CD4-positive, CD25-positive, alpha-beta regulatory T cell (primary cell): ENCODE data around the gene ENG. TPM values are rescaled to one million over a fixed set of nuclear protein-coding genes. Genes with fewer than 3 reads are reported as not detected.

Source experiments
- ATAC-seq, 2 donors: fragments of 150-1000 bp; cut with Tn5 transposase; one replicate each; pipeline ENCODE4 v1.10.0; 2021; ENCODE audit warnings: low read depth in 2 of 2, moderate number of reproducible peaks in 2 of 2, moderate library complexity in 1 of 2
- DNase-seq, 3 donors: peaks; one replicate each; pipeline versions ENCODE4 v3.0.0 to v3.0.0-alpha.2; 2012 to 2022; ENCODE audit warnings: mixed read lengths in 1 of 3
- H3K27ac ChIP-seq: one replicate; pipeline ENCODE4 v1.7.0; 2013; ENCODE audit warnings: mild to moderate bottlenecking, low read length; ENCODE audit not compliant: insufficient read depth, poor library complexity, severe bottlenecking
- H3K27me3 ChIP-seq: one replicate; pipeline ENCODE4 v1.7.0; 2013; ENCODE audit warnings: low read length; ENCODE audit not compliant: control insufficient read depth, insufficient read depth
- H3K36me3 ChIP-seq: one replicate; pipeline ENCODE4 v1.7.0; 2013; ENCODE audit warnings: mild to moderate bottlenecking, low read length, moderate library complexity; ENCODE audit not compliant: control insufficient read depth, insufficient read depth
- H3K4me1 ChIP-seq: 2 replicates; pipeline ENCODE4 v1.7.0; 2013; ENCODE audit warnings: mild to moderate bottlenecking, low read length; ENCODE audit not compliant: insufficient read depth, control insufficient read depth, poor library complexity, severe bottlenecking
- H3K4me3 ChIP-seq: one replicate; pipeline ENCODE4 v1.7.0; 2013; ENCODE audit warnings: low read depth, mild to moderate bottlenecking, low read length, moderate library complexity
- H3K9me3 ChIP-seq, 2 experiments: 1 replicate in 1 of 2; 2 replicates in 1 of 2; pipeline ENCODE4 v1.7.0; 2013; ENCODE audit warnings: low read length in 2 of 2, mild to moderate bottlenecking in 1 of 2, moderate library complexity in 1 of 2; ENCODE audit not compliant: control insufficient read depth in 2 of 2
- H3K27ac Mint-ChIP-seq, 3 donors: one replicate each; pipeline ENCODE4 v1.8.0; 2020 to 2022; ENCODE audit warnings: mild to moderate bottlenecking in 3 of 3, mixed read lengths in 3 of 3, moderate library complexity in 2 of 3
- H3K27me3 Mint-ChIP-seq: one replicate; pipeline ENCODE4 v1.8.0; 2022; ENCODE audit warnings: mild to moderate bottlenecking, mixed read lengths
- H3K36me3 Mint-ChIP-seq: one replicate; pipeline ENCODE4 v1.8.0; 2020; ENCODE audit warnings: mixed read lengths
- H3K4me1 Mint-ChIP-seq, 4 donors: one replicate each; pipeline ENCODE4 v1.8.0; 2020 to 2022; ENCODE audit warnings: mixed read lengths in 4 of 4, mild to moderate bottlenecking in 1 of 4
- H3K4me3 Mint-ChIP-seq, 4 donors: one replicate each; pipeline ENCODE4 v1.8.0; 2020 to 2022; ENCODE audit warnings: mild to moderate bottlenecking in 4 of 4, mixed read lengths in 4 of 4, moderate library complexity in 3 of 4
- H3K9me3 Mint-ChIP-seq, 7 donors: one replicate each; pipeline ENCODE4 v1.8.0; 2020 to 2022; ENCODE audit warnings: mixed read lengths in 7 of 7, mild to moderate bottlenecking in 3 of 7, moderate library complexity in 2 of 7
- polyA plus RNA-seq, 4 donors: library from polyadenylated mRNA; unstranded; fragments of 300-500 nt; fragmentation: Illumina TruSeq; gene quantifications; one replicate each; pipeline ENCODE4 v1.2.3, GENCODE V29; 2021
- total RNA-seq: library from RNA; stranded (reverse); gene quantifications from one replicate; pipeline ENCODE4 v1.2.3, GENCODE V29; 2022

Gene ENG
- total and polyA plus RNA-seq, 5 donors from 2014 or later = 0.71 to 3.6 (median 1.9) TPM

- DNase-seq (no peak), ATAC-seq (no peak)
- no peak overlapping the region for H3K4me3 ChIP-seq
- Mint-ChIP-seq H3K27me3 (peaks cover 5% of the 10 kb centered on the region), H3K4me1 (peaks cover 0 to 7% (median 3%) of the 10 kb centered on the region in 4 donors), H3K36me3 (no peaks in the 10 kb centered on the region), H3K9me3 (no peaks in the 10 kb centered on the region), H3K27ac (no peak overlapping the region), H3K4me3 (peak overlapping the region in 1 of 4 donors; percentile 73)
- H3K4me1 ChIP-seq = no peaks in the 10 kb centered on the region
- H3K36me3 ChIP-seq = no peaks in the 10 kb centered on the region
- H3K27ac ChIP-seq = no peak overlapping the region
- H3K27me3 ChIP-seq = no peaks in the 10 kb centered on the region
- no peaks in the 10 kb centered on the region for H3K9me3 ChIP-seq
These were observed 25.1 kb downstream of the ENG start for GRCh38 chr9:127829205-127829906.

GRCh38 chr9:127828262-127829031 is 26.0 kb downstream of the ENG start:
- H3K4me3 ChIP-seq = no peak overlapping the region
- ATAC-seq (no peak), DNase-seq (no peak)
- H3K36me3 Mint-ChIP-seq = no peaks in the 10 kb centered on the region
- no peaks in the 10 kb centered on the region for H3K9me3 Mint-ChIP-seq
- H3K4me1 Mint-ChIP-seq = peaks cover 0 to 4% (median 3%) of the 10 kb centered on the region in 4 donors
- H3K4me1 ChIP-seq = no peaks in the 10 kb centered on the region
- no peaks in the 10 kb centered on the region for H3K9me3 ChIP-seq
- H3K27ac Mint-ChIP-seq = no peak overlapping the region
- H3K27me3 Mint-ChIP-seq = peaks cover 5% of the 10 kb centered on the region
- H3K36me3 ChIP-seq = no peaks in the 10 kb centered on the region
- H3K27ac ChIP-seq = no peak overlapping the region
- peak overlapping the region in 1 of 4 donors; percentile 73 for H3K4me3 Mint-ChIP-seq
- no peaks in the 10 kb centered on the region for H3K27me3 ChIP-seq

- DNase-seq (no peak), ATAC-seq (no peak)
- no peaks in the 10 kb centered on the region for H3K9me3 Mint-ChIP-seq
- peaks cover 5% of the 10 kb centered on the region for H3K27me3 Mint-ChIP-seq
- H3K4me1 ChIP-seq = no peaks in the 10 kb centered on the region
- no peaks in the 10 kb centered on the region for H3K36me3 Mint-ChIP-seq
- H3K9me3 ChIP-seq = no peaks in the 10 kb centered on the region
- H3K36me3 ChIP-seq = no peaks in the 10 kb centered on the region
- peaks cover 0 to 4% (median 0%) of the 10 kb centered on the region in 4 donors for H3K4me1 Mint-ChIP-seq
- no peak overlapping the region for H3K4me3 ChIP-seq
- H3K4me3 Mint-ChIP-seq = no peak overlapping the region
- no peak overlapping the region for H3K27ac ChIP-seq
- H3K27ac Mint-ChIP-seq = peak overlapping the region in 1 of 3 donors; percentile 51
- no peaks in the 10 kb centered on the region for H3K27me3 ChIP-seq
These were observed 28.1 kb downstream of the ENG start for GRCh38 chr9:127826253-127826913.

GRCh38 chr9:127825319-127826051 is 29.0 kb downstream of the ENG start:
- no peaks in the 10 kb centered on the region for H3K9me3 Mint-ChIP-seq
- peak overlapping the region in 1 of 3 donors; percentile 21 for H3K27ac Mint-ChIP-seq
- no peak overlapping the region for H3K4me3 ChIP-seq
- H3K36me3 ChIP-seq = no peaks in the 10 kb centered on the region
- H3K4me3 Mint-ChIP-seq = no peak overlapping the region
- H3K27ac ChIP-seq = no peak overlapping the region
- H3K9me3 ChIP-seq = no peaks in the 10 kb centered on the region
- H3K27me3 ChIP-seq = no peaks in the 10 kb centered on the region
- H3K36me3 Mint-ChIP-seq = no peaks in the 10 kb centered on the region
- no peaks in the 10 kb centered on the region for H3K4me1 ChIP-seq
- no peaks in the 10 kb centered on the region for H3K4me1 Mint-ChIP-seq
- no peak for ATAC-seq
- peaks cover 5% of the 10 kb centered on the region for H3K27me3 Mint-ChIP-seq
- DNase-seq = no peak

- H3K36me3 ChIP-seq = peaks cover 5% of the 10 kb centered on the region
- H3K27me3 Mint-ChIP-seq = no peaks in the 10 kb centered on the region
These were observed 32.4 kb downstream of the ENG start for GRCh38 chr9:127822108-127822507.

GRCh38 chr9:127818574-127818973 is 35.9 kb downstream of the ENG start:
- peak overlapping the region in 1 of 3 donors; percentile 74 for H3K27ac Mint-ChIP-seq
- peaks cover 10% of the 10 kb centered on the region for H3K36me3 Mint-ChIP-seq

More at GRCh38 chr9:127822108-127822507, 32.4 kb downstream of the ENG start:
- Histone ChIP-seq H3K9me3 (no peaks in the 10 kb centered on the region), H3K4me3 (no peak overlapping the region), H3K27ac (no peak overlapping the region), H3K27me3 (no peaks in the 10 kb centered on the region), H3K4me1 (no peaks in the 10 kb centered on the region)
- peaks cover 10% of the 10 kb centered on the region for H3K36me3 Mint-ChIP-seq
- peaks cover 0 to 4% (median 1%) of the 10 kb centered on the region in 4 donors for H3K4me1 Mint-ChIP-seq
- H3K9me3 Mint-ChIP-seq = no peaks in the 10 kb centered on the region
- H3K4me3 Mint-ChIP-seq = no peak overlapping the region
- DNase-seq = no peak
- H3K27ac Mint-ChIP-seq = no peak overlapping the region
- no peak for ATAC-seq

GRCh38 chr9:127817881-127818434 is 36.5 kb downstream of the ENG start:
- no peak for DNase-seq
- H3K4me3 Mint-ChIP-seq = peak overlapping the region in 1 of 4 donors; percentile 44
- peaks cover 10% of the 10 kb centered on the region for H3K36me3 Mint-ChIP-seq
- Histone ChIP-seq H3K4me1 (no peaks in the 10 kb centered on the region), H3K9me3 (no peaks in the 10 kb centered on the region), H3K27ac (no peak overlapping the region), H3K27me3 (no peaks in the 10 kb centered on the region), H3K4me3 (no peak overlapping the region), H3K36me3 (peaks cover 26% of the 10 kb centered on the region)
- ATAC-seq = no peak
- H3K27ac Mint-ChIP-seq = peak overlapping the region in 1 of 3 donors; percentile 36
- H3K27me3 Mint-ChIP-seq = no peaks in the 10 kb centered on the region
- H3K4me1 Mint-ChIP-seq = peaks cover 0 to 4% (median 1%) of the 10 kb centered on the region in 4 donors
- no peaks in the 10 kb centered on the region for H3K9me3 Mint-ChIP-seq

More at GRCh38 chr9:127818574-127818973, 35.9 kb downstream of the ENG start:
- Mint-ChIP-seq H3K9me3 (no peaks in the 10 kb centered on the region), H3K4me1 (peaks cover 0 to 4% (median 1%) of the 10 kb centered on the region in 4 donors), H3K27me3 (no peaks in the 10 kb centered on the region), H3K4me3 (peak overlapping the region in 1 of 4 donors; percentile 44)
- peaks cover 20% of the 10 kb centered on the region for H3K36me3 ChIP-seq
- no peak for DNase-seq
- no peak for ATAC-seq
- no peaks in the 10 kb centered on the region for H3K9me3 ChIP-seq
- no peak overlapping the region for H3K27ac ChIP-seq
- no peak overlapping the region for H3K4me3 ChIP-seq
- H3K4me1 ChIP-seq = no peaks in the 10 kb centered on the region
- no peaks in the 10 kb centered on the region for H3K27me3 ChIP-seq
